Mesothelial cell of epicardium (in vitro differentiated cells): ENCODE results near the gene DMD. TPM values are rescaled to one million over a fixed set of nuclear protein-coding genes. Genes with fewer than 3 reads are reported as not detected.

Experiments
- DNase-seq, 2 experiments: peaks; one replicate each; pipeline ENCODE4 v3.0.0; 2021; ENCODE audit warnings: low spot score in 2 of 2; ENCODE audit not compliant: unreplicated experiment in 2 of 2
- H3K27ac Mint-ChIP-seq: 2 replicates; pipeline ENCODE4 v1.8.0; 2021; ENCODE audit warnings: mixed read lengths
- H3K27me3 Mint-ChIP-seq: 2 replicates; pipeline ENCODE4 v1.8.0; 2021; ENCODE audit warnings: low read depth, mixed read lengths
- H3K36me3 Mint-ChIP-seq: 2 replicates; pipeline ENCODE4 v1.8.0; 2021; ENCODE audit warnings: mixed read lengths
- H3K4me1 Mint-ChIP-seq: 2 replicates; pipeline ENCODE4 v1.8.0; 2021; ENCODE audit warnings: mixed read lengths
- H3K4me3 Mint-ChIP-seq: 2 replicates; pipeline ENCODE4 v1.8.0; 2021; ENCODE audit warnings: mild to moderate bottlenecking, moderate library complexity, mixed read lengths
- H3K9me3 Mint-ChIP-seq: 2 replicates; pipeline ENCODE4 v1.8.0; 2021; ENCODE audit warnings: mixed read lengths
- CTCF ChIP-seq: fragments of 200-600 bp; sonication (generic); IDR thresholded peaks from one replicate; pipeline ENCODE4 v1.5.0; 2021; ENCODE audit warnings: antibody characterized with exemption; ENCODE audit not compliant: unreplicated experiment
- total RNA-seq: library from RNA; stranded (reverse); gene quantifications from 3 replicates; pipeline ENCODE4 v1.2.1, GENCODE V29; 2021

Gene DMD
- total RNA-seq, 1 donor from 2014 or later, result 79.4 TPM

- H3K4me3 Mint-ChIP-seq, result no peak overlapping the region
- no peaks in the 10 kb centered on the region for H3K4me1 Mint-ChIP-seq
- no peak for TF ChIP-seq CTCF
- H3K36me3 Mint-ChIP-seq, result peaks cover 7% of the 10 kb centered on the region
- no peaks in the 10 kb centered on the region for H3K27me3 Mint-ChIP-seq
- peaks cover 51% of the 10 kb centered on the region for H3K9me3 Mint-ChIP-seq
- no peak overlapping the region for H3K27ac Mint-ChIP-seq
- no peak for DNase-seq
Measured at GRCh38 chrX:31245714-31246113, 1965.6 kb downstream of the DMD start.

GRCh38 chrX:31243804-31244203 is 1967.5 kb downstream of the DMD start:
- Mint-ChIP-seq H3K27me3 (no peaks in the 10 kb centered on the region), H3K9me3 (peaks cover 44% of the 10 kb centered on the region), H3K27ac (no peak overlapping the region), H3K4me3 (no peak overlapping the region), H3K4me1 (no peaks in the 10 kb centered on the region), H3K36me3 (peaks cover 7% of the 10 kb centered on the region)
- TF ChIP-seq CTCF, result no peak
- DNase-seq, result no peak

- no peak for TF ChIP-seq CTCF
- no peak overlapping the region for H3K27ac Mint-ChIP-seq
- no peaks in the 10 kb centered on the region for H3K27me3 Mint-ChIP-seq
- H3K4me1 Mint-ChIP-seq, result no peaks in the 10 kb centered on the region
- peaks cover 4% of the 10 kb centered on the region for H3K36me3 Mint-ChIP-seq
- H3K4me3 Mint-ChIP-seq, result no peak overlapping the region
- peaks cover 39% of the 10 kb centered on the region for H3K9me3 Mint-ChIP-seq
- no peak for DNase-seq
Measured at GRCh38 chrX:31240982-31241381, 1970.4 kb downstream of the DMD start.

GRCh38 chrX:31237189-31237588 is 1974.2 kb downstream of the DMD start:
- Mint-ChIP-seq H3K9me3 (peaks cover 23% of the 10 kb centered on the region), H3K4me1 (peaks cover 11% of the 10 kb centered on the region), H3K27ac (no peak overlapping the region), H3K4me3 (no peak overlapping the region), H3K27me3 (no peaks in the 10 kb centered on the region), H3K36me3 (peaks cover 1% of the 10 kb centered on the region)
- TF ChIP-seq CTCF, result no peak
- no peak for DNase-seq

- H3K36me3 Mint-ChIP-seq, result peaks cover 1% of the 10 kb centered on the region
- DNase-seq, result no peak
- no peak for TF ChIP-seq CTCF
- H3K27ac Mint-ChIP-seq, result no peak overlapping the region
- H3K27me3 Mint-ChIP-seq, result no peaks in the 10 kb centered on the region
- H3K4me3 Mint-ChIP-seq, result no peak overlapping the region
- peaks cover 26% of the 10 kb centered on the region for H3K9me3 Mint-ChIP-seq
- peaks cover 11% of the 10 kb centered on the region for H3K4me1 Mint-ChIP-seq
Measured at GRCh38 chrX:31236231-31236630, 1975.1 kb downstream of the DMD start.

GRCh38 chrX:31233941-31234496 is 1977.3 kb downstream of the DMD start:
- no peak for DNase-seq
- Mint-ChIP-seq H3K36me3 (peaks cover 1% of the 10 kb centered on the region), H3K9me3 (peaks cover 30% of the 10 kb centered on the region), H3K27ac (no peak overlapping the region), H3K4me1 (peaks cover 11% of the 10 kb centered on the region), H3K4me3 (no peak overlapping the region), H3K27me3 (no peaks in the 10 kb centered on the region)
- TF ChIP-seq CTCF, result no peak
